ENCODE results near the gene OLIG2.

DNA sequence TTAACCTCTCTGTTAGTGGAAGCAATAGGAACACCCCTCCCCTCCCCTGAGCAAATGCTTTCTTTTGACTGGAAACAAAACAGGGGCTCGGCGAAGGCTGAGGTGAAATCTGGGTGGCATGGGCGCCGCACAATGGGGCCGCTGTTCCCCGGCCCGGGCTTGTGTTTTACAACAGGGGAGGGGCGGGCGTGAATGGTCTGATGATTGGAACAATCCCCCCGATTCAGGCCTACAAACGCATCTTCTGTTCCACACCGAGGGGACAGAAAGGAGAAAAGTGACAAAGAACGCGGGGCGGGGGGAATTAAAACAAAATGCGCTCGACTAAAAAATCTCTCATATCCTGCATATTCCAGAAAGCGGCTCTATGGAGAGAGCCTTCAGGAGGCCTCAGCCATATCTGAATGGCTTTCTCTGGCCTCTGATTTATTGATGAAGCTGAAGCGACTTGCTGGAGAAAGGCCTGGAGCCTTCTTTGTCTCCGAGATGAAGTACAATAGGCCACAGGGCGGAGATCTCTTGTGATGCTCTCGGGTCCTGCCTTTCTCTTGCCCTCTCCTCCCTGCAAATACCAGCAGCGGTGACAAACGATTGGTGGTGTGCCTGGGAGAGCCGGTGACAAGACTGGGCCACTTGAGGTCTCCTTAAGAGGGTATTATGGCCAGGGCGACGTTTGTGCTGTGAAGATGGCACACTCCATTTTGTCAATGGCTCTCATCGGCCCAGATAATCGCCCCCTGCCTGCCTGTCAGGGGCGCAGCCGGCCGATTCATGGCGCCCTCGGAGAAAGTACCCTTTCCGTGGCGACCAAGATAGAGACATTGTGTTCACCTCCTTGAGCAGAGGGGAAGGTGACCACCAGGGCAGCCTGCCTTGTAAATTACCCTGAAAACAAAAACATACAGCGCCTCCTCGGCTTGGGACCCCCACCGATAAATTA is 47.1 kb upstream of the OLIG2 start:
- TF ChIP-seq, protein P1, sequence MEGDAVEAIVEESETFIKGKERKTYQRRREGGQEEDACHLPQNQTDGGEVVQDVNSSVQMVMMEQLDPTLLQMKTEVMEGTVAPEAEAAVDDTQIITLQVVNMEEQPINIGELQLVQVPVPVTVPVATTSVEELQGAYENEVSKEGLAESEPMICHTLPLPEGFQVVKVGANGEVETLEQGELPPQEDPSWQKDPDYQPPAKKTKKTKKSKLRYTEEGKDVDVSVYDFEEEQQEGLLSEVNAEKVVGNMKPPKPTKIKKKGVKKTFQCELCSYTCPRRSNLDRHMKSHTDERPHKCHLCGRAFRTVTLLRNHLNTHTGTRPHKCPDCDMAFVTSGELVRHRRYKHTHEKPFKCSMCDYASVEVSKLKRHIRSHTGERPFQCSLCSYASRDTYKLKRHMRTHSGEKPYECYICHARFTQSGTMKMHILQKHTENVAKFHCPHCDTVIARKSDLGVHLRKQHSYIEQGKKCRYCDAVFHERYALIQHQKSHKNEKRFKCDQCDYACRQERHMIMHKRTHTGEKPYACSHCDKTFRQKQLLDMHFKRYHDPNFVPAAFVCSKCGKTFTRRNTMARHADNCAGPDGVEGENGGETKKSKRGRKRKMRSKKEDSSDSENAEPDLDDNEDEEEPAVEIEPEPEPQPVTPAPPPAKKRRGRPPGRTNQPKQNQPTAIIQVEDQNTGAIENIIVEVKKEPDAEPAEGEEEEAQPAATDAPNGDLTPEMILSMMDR (IDR thresholded peaks at IDR 0.05): no peak
- no peak for TF ChIP-seq POLR2A (IDR thresholded peaks at IDR 0.05)
